Loucy (cell line): ENCODE measurements around the gene CPSF4.

Source experiments
- EZH2phosphoT487 ChIP-seq: fragments of 200-600 bp; IDR thresholded peaks from 2 replicates; pipeline ENCODE4 v1.6.1; 2018; ENCODE audit warnings: antibody characterized with exemption, mild to moderate bottlenecking, moderate library complexity, borderline replicate concordance
- TF ChIP-seq, protein P1 (sequence below): fragments of 200-600 bp; sonication (generic); conservative IDR thresholded peaks from 2 replicates; pipeline ENCODE4 v1.5.1; 2014; ENCODE audit warnings: mild to moderate bottlenecking, antibody characterized with exemption, low read length

DNA sequence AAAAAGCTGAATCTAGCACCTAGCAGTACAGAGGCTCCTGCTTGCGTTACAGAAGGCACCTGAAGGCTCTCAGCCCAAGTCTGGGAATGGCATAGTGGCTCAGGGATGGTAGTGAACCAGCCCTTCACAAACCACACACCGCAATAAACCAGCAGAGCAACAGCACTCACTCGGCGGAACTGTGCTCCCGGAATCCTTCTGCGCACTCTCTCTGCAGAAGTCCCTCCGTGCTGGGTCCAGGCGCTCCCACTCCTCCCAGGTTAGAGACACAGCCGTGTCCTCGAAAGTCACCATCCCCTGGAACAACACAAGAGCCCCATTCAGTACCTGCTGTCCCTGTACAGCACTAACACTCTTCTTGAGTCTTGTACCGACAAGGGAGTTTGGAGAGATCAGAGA lies 59.8 kb downstream of the CPSF4 start:
- TF ChIP-seq, protein P1, sequence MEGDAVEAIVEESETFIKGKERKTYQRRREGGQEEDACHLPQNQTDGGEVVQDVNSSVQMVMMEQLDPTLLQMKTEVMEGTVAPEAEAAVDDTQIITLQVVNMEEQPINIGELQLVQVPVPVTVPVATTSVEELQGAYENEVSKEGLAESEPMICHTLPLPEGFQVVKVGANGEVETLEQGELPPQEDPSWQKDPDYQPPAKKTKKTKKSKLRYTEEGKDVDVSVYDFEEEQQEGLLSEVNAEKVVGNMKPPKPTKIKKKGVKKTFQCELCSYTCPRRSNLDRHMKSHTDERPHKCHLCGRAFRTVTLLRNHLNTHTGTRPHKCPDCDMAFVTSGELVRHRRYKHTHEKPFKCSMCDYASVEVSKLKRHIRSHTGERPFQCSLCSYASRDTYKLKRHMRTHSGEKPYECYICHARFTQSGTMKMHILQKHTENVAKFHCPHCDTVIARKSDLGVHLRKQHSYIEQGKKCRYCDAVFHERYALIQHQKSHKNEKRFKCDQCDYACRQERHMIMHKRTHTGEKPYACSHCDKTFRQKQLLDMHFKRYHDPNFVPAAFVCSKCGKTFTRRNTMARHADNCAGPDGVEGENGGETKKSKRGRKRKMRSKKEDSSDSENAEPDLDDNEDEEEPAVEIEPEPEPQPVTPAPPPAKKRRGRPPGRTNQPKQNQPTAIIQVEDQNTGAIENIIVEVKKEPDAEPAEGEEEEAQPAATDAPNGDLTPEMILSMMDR = no peak
- TF ChIP-seq EZH2phosphoT487 = no peak
